HepG2 (cell line): ENCODE results near the gene APCDD1L. TPM values are rescaled to one million over a fixed set of nuclear protein-coding genes. Genes with fewer than 3 reads are reported as not detected.

Source experiments
- BCL6 ChIP-seq: IDR thresholded peaks from 2 replicates; pipeline ENCODE4 v1.6.1; 2016; ENCODE audit warnings: missing genetic modification reagents, missing compliant biosample characterization
- EHMT2 ChIP-seq: fragments of 200-600 bp; sonication (generic); IDR thresholded peaks from 2 replicates; pipeline ENCODE4 v1.7.0; 2017; ENCODE audit warnings: antibody characterized with exemption, low read depth, low read length, borderline replicate concordance
- FOSL2 ChIP-seq: sonication (generic); formaldehyde crosslinking; IDR thresholded peaks from 2 replicates; pipeline ENCODE4 v1.4.0; 2020; ENCODE audit warnings: missing genetic modification reagents
- GABPB1 ChIP-seq: IDR thresholded peaks from 2 replicates; pipeline ENCODE4 v1.6.1; 2016; ENCODE audit warnings: mild to moderate bottlenecking, missing genetic modification reagents, moderate library complexity, missing compliant biosample characterization
- KMT2A ChIP-seq: sonication (generic); formaldehyde crosslinking; IDR thresholded peaks from 2 replicates; pipeline ENCODE4 v1.4.0; 2020; ENCODE audit warnings: missing genetic modification reagents
- MAFF ChIP-seq: IDR thresholded peaks from 2 replicates; pipeline ENCODE4 v1.6.1; 2011; ENCODE audit warnings: low read depth, low read length, improper control_type of control experiment
- MED1 ChIP-seq: sonication (generic); formaldehyde crosslinking; IDR thresholded peaks from 2 replicates; pipeline ENCODE4 v1.4.0; 2020; ENCODE audit warnings: missing genetic modification reagents
- MEF2D ChIP-seq: sonication (generic); formaldehyde crosslinking; IDR thresholded peaks from 2 replicates; pipeline ENCODE4 v1.5.1; 2020; ENCODE audit warnings: mild to moderate bottlenecking, missing genetic modification reagents
- MIXL1 ChIP-seq: IDR thresholded peaks from 2 replicates; pipeline ENCODE4 v1.6.1; 2016
- PCBP1 ChIP-seq: fragments of 200-400 bp; formaldehyde crosslinking; IDR thresholded peaks from 2 replicates; pipeline ENCODE4 v1.6.1; 2017; ENCODE audit warnings: mild to moderate bottlenecking, low read depth, low read length, borderline replicate concordance
- RARA ChIP-seq: IDR thresholded peaks from 2 replicates; pipeline ENCODE4 v1.6.1; 2016; ENCODE audit warnings: missing genetic modification reagents, missing compliant biosample characterization
- RBFOX2 ChIP-seq: fragments of 200-400 bp; formaldehyde crosslinking; IDR thresholded peaks from 2 replicates; pipeline ENCODE4 v1.6.1; 2017; ENCODE audit warnings: low read depth, mild to moderate bottlenecking, low read length
- RFX1 ChIP-seq: fragments of 450-650 bp; IDR thresholded peaks from 2 replicates; pipeline ENCODE4 v1.6.1; 2017
- STAG1 ChIP-seq: sonication (generic); formaldehyde crosslinking; IDR thresholded peaks from 2 replicates; pipeline ENCODE4 v1.4.0; 2020; ENCODE audit warnings: missing genetic modification reagents
- TBX2 ChIP-seq: sonication (generic); formaldehyde crosslinking; IDR thresholded peaks from 2 replicates; pipeline ENCODE4 v1.5.0; 2020; ENCODE audit warnings: missing genetic modification reagents, mild to moderate bottlenecking, borderline replicate concordance
- TCF12 ChIP-seq, 2 experiments: fragments of 450-650 bp in 1 of 2; sonication (generic) in 1 of 2; formaldehyde crosslinking in 1 of 2; IDR thresholded peaks; 2 replicates each; pipeline versions ENCODE4 v1.6.1 to v1.8.0; 2017 to 2022; ENCODE audit warnings: antibody characterized with exemption in 1 of 2, mild to moderate bottlenecking in 1 of 2, missing genetic modification reagents in 1 of 2, moderate library complexity in 1 of 2
- ZFP36 ChIP-seq: fragments of 150-350 bp; IDR thresholded peaks from 2 replicates; pipeline ENCODE4 v1.6.1; 2018; ENCODE audit warnings: borderline replicate concordance, low read length, low read depth; ENCODE audit not compliant: partially characterized antibody
- ZMYM2 ChIP-seq: sonication (generic); formaldehyde crosslinking; IDR thresholded peaks from 2 replicates; pipeline ENCODE4 v1.8.0; 2022; ENCODE audit warnings: mild to moderate bottlenecking, missing genetic modification reagents
- ZNF180 ChIP-seq: sonication (generic); formaldehyde crosslinking; IDR thresholded peaks from 2 replicates; pipeline ENCODE4 v1.4.0; 2020; ENCODE audit warnings: low read depth, missing genetic modification reagents, borderline replicate concordance
- ZNF3 ChIP-seq: IDR thresholded peaks from 2 replicates; pipeline ENCODE4 v1.7.0; 2017; ENCODE audit warnings: inconsistent platforms
- ZNF589 ChIP-seq: sonication (generic); formaldehyde crosslinking; conservative IDR thresholded peaks from 2 replicates; pipeline ENCODE4 v1.8.0; 2022; ENCODE audit warnings: mild to moderate bottlenecking, moderate library complexity, missing genetic modification reagents
- ZNF652 ChIP-seq: IDR thresholded peaks from 2 replicates; pipeline ENCODE4 v1.6.1; 2016; ENCODE audit warnings: low read depth, borderline replicate concordance
- polyA plus RNA-seq, 8 experiments: library from polyadenylated mRNA; depleted of rRNA in 3 of 8; stranded (reverse) in 7 of 8; unstranded in 1 of 8; fragments of >200 nt; fragmentation: Illumina TruSeq in 4 of 8; extraction: Trizol in 4 of 8; gene quantifications; 2 replicates each; pipeline versions ENCODE4 v1.2.1 to v1.2.3, GENCODE V29; 2011 to 2016; ENCODE audit warnings: low read depth in 4 of 8, missing spikeins in 1 of 8, mixed read lengths in 1 of 8; ENCODE audit not compliant: insufficient read depth in 1 of 8
- total RNA-seq, 5 experiments: library from RNA; depleted of rRNA; stranded (reverse); fragments of >200 nt; fragmentation: Illumina TruSeq; extraction: Trizol; gene quantifications; 2 replicates each; pipeline ENCODE4 v1.2.3, GENCODE V29; 2016; ENCODE audit warnings: low read depth in 1 of 5
- TF ChIP-seq, protein P1 (sequence below): IDR thresholded peaks from 2 replicates; pipeline ENCODE4 v1.6.1; 2018; ENCODE audit warnings: missing genetic modification reagents
- TF ChIP-seq, protein P2 (sequence below): sonication (generic); formaldehyde crosslinking; IDR thresholded peaks from 2 replicates; pipeline ENCODE4 v1.5.0; 2020; ENCODE audit warnings: missing genetic modification reagents
- TF ChIP-seq, protein P3 (sequence below): sonication (generic); formaldehyde crosslinking; IDR thresholded peaks from 2 replicates; pipeline ENCODE4 v1.4.0; 2020; ENCODE audit warnings: missing genetic modification reagents, mild to moderate bottlenecking, borderline replicate concordance

APCDD1L gene
- total and polyA plus RNA-seq, 2 of the 13 experiments (the other 11 are each of a cell fraction or from before 2014, with no cell fraction given): not detected

DNA sequence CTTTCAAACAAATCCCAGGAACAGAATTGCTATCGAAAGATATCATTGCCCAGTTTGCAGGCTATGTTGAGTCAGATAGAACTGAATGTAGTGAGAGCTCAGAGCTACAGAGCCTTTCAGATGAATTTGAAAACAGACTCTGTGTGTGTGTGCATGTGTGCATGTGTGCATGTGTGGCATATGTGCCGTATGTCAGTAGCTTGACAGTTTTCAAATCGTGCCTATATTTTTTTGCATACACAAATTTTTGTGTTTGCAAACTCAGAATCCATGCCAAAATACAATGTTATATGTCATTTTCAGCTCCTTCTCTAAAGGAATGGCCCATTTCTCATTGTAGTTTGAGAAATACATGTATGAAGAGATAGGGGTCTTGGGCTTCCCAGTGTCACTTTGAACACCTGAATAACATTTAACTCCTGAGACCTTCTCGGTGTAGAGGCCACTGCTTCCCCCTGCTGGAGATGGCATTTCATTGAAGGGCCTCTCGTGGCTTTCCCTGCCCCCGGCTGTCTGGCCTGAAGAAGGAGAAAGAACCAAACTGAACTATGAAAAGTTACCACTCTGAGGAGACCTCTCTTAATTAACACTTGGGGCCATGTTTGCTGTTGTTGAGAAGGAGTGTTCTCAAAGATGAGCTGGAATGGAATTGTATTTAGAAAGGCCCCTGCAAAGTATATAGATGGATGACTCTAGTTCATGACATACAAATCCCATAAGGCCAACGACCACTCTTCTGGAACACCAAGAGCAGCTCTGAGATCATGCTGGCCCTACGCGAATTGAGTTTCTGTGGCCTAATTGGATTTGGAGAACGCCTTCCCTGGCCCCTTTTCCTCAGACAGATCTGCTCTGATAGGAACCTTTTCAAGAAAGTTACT lies 67.4 kb downstream of the APCDD1L start (continued):
- TF ChIP-seq MAFF: no peak
- TF ChIP-seq MED1 (CRISPR knock-in tag): 0 out of 2 replicates have a peak, but pooled peaks have one; percentile 45
- no peak for TF ChIP-seq ZNF589 (CRISPR knock-in tag)
- TF ChIP-seq RBFOX2: no peak
- TF ChIP-seq ZFP36: no peak
- TF ChIP-seq PCBP1: no peak
- no peak for TF ChIP-seq TCF12 (IDR thresholded peaks at IDR 0.05)
- TF ChIP-seq TCF12 (CRISPR knock-in tag; IDR thresholded peaks at IDR 0.05): no peak
- TF ChIP-seq, protein P1, sequence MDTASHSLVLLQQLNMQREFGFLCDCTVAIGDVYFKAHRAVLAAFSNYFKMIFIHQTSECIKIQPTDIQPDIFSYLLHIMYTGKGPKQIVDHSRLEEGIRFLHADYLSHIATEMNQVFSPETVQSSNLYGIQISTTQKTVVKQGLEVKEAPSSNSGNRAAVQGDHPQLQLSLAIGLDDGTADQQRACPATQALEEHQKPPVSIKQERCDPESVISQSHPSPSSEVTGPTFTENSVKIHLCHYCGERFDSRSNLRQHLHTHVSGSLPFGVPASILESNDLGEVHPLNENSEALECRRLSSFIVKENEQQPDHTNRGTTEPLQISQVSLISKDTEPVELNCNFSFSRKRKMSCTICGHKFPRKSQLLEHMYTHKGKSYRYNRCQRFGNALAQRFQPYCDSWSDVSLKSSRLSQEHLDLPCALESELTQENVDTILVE: peak; percentile 70; the same call in 1 of the 2 replicates
- TF ChIP-seq GABPB1 (CRISPR knock-in tag): no peak; the same call in 1 of the 2 replicates
- 0 out of 2 replicates have a peak, but pooled peaks have one; percentile 46 for TF ChIP-seq MIXL1 (CRISPR knock-in tag)
- TF ChIP-seq RARA (CRISPR knock-in tag): no peak
- TF ChIP-seq ZNF652 (CRISPR knock-in tag): peak; percentile 80
- TF ChIP-seq ZNF180: no peak
- TF ChIP-seq, protein P2, sequence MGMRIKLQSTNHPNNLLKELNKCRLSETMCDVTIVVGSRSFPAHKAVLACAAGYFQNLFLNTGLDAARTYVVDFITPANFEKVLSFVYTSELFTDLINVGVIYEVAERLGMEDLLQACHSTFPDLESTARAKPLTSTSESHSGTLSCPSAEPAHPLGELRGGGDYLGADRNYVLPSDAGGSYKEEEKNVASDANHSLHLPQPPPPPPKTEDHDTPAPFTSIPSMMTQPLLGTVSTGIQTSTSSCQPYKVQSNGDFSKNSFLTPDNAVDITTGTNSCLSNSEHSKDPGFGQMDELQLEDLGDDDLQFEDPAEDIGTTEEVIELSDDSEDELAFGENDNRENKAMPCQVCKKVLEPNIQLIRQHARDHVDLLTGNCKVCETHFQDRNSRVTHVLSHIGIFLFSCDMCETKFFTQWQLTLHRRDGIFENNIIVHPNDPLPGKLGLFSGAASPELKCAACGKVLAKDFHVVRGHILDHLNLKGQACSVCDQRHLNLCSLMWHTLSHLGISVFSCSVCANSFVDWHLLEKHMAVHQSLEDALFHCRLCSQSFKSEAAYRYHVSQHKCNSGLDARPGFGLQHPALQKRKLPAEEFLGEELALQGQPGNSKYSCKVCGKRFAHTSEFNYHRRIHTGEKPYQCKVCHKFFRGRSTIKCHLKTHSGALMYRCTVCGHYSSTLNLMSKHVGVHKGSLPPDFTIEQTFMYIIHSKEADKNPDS (CRISPR knock-in tag): no peak
- TF ChIP-seq KMT2A (CRISPR knock-in tag): no peak
- TF ChIP-seq EHMT2: no peak
- no peak for TF ChIP-seq BCL6 (CRISPR knock-in tag)
- TF ChIP-seq MEF2D (CRISPR knock-in tag): no peak
- no peak for TF ChIP-seq RFX1
- TF ChIP-seq, protein P3, sequence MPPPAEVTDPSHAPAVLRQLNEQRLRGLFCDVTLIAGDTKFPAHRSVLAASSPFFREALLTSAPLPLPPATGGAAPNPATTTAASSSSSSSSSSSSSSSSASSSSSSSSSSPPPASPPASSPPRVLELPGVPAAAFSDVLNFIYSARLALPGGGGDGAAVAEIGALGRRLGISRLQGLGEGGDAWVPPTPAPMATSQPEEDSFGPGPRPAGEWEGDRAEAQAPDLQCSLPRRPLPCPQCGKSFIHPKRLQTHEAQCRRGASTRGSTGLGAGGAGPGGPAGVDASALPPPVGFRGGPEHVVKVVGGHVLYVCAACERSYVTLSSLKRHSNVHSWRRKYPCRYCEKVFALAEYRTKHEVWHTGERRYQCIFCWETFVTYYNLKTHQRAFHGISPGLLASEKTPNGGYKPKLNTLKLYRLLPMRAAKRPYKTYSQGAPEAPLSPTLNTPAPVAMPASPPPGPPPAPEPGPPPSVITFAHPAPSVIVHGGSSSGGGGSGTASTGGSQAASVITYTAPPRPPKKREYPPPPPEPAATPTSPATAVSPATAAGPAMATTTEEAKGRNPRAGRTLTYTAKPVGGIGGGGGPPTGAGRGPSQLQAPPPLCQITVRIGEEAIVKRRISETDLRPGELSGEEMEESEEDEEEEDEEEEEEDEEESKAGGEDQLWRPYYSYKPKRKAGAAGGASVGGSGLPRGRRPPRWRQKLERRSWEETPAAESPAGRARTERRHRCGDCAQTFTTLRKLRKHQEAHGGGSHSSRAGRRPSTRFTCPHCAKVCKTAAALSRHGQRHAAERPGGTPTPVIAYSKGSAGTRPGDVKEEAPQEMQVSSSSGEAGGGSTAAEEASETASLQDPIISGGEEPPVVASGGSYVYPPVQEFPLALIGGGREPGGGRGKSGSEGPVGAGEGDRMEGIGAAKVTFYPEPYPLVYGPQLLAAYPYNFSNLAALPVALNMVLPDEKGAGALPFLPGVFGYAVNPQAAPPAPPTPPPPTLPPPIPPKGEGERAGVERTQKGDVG: no peak
- no peak for TF ChIP-seq ZNF3 (CRISPR knock-in tag)
- peak; percentile 95 for TF ChIP-seq STAG1 (CRISPR knock-in tag)
- TF ChIP-seq TBX2 (CRISPR knock-in tag): no peak
- TF ChIP-seq FOSL2 (CRISPR knock-in tag): peak; percentile 20; the same call in 1 of the 2 replicates
- TF ChIP-seq ZMYM2 (CRISPR knock-in tag): no peak
